NAMALWA (cell line): Measurements from ENCODE around the gene KLF6.

Experiments
- DNase-seq: peaks from one replicate; pipeline ENCODE4 v3.0.0-alpha.2; 2015; ENCODE audit warnings: low spot score

The KLF6 gene

GRCh38 chr10:3811291-3811870 is 26.4 kb upstream of the KLF6 start:
- DNase-seq = peak; percentile 70

- DNase-seq = no peak
These were observed 23.7 kb upstream of the KLF6 start for GRCh38 chr10:3808689-3809199.

GRCh38 chr10:3807928-3808496 is 23.0 kb upstream of the KLF6 start:
- DNase-seq = no peak

DNA sequence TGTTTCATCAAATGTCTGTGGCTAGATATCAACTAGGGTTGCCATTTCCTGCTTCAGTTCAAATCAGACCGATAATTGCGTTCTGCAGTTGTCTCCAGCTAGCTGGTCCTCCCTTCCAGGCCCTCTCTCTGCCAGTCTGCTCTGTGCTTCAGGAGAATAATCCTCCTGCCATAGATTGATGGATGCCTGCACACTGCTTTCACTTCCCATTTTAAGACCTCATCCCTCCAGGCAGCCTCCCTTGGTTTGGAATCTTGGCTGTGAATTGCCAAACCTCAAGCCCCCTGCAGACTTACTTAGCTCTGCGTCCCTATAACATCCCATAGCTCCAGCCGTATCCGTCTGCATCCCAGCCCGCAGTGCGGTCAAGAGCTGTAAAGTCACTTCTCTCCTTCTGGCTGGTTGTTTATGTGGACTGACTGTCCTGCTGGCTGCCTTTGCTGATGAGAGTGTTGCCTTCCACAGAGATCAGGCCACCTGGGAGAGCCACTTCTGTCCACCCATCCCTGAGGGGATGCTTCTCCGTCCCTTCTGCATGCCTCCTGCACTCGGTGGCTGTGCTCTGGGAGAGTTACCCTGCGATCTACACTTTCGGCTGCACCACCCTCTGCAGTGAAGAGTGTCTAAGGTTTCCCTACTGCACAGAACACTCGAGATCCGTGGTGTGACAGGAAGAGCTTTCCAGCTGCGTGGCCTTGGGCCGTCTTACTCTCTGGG is 22.4 kb upstream of the KLF6 start:
- no peak for DNase-seq

GRCh38 chr10:3806603-3807002 is 21.6 kb upstream of the KLF6 start:
- no peak for DNase-seq

- peak; percentile 75 for DNase-seq
These were observed 20.9 kb upstream of the KLF6 start for GRCh38 chr10:3805791-3806461.

- DNase-seq = peak; percentile 76
These were observed 20.3 kb upstream of the KLF6 start for GRCh38 chr10:3805201-3805790.

GRCh38 chr10:3803927-3804741 is 19.1 kb upstream of the KLF6 start:
- peak; percentile 26 for DNase-seq

DNA sequence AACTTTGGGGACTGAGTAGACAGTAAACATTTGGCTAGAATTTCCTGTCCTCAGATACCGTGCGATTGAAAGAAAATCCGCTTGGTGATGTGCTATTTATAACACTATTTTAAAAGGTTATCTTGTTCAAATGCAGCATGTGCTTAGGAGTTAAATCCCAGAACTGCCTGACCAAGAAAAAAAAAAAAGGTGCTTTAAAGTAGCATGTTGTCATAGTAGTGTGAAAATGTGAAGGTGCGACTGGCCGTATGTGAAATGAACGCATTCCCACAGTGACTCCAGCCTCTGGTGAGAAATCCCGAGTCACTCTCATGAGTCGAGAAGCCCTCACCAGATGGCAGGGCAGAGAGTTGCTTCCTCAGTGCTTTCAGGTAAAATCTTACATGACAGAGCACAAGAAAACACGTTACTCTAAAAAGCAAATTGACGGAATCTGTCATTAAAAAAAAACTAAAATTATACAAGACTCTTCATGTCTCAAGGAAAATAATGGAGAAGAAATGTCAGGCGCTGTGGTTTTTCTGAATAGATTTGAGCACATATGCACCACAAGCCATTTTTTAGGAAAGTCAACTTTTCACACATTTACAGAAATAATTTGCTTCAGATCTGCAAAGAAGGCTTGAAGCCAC is 18.4 kb upstream of the KLF6 start:
- DNase-seq = no peak

- no peak for DNase-seq
These were observed 17.7 kb upstream of the KLF6 start for GRCh38 chr10:3802526-3803265.

DNA sequence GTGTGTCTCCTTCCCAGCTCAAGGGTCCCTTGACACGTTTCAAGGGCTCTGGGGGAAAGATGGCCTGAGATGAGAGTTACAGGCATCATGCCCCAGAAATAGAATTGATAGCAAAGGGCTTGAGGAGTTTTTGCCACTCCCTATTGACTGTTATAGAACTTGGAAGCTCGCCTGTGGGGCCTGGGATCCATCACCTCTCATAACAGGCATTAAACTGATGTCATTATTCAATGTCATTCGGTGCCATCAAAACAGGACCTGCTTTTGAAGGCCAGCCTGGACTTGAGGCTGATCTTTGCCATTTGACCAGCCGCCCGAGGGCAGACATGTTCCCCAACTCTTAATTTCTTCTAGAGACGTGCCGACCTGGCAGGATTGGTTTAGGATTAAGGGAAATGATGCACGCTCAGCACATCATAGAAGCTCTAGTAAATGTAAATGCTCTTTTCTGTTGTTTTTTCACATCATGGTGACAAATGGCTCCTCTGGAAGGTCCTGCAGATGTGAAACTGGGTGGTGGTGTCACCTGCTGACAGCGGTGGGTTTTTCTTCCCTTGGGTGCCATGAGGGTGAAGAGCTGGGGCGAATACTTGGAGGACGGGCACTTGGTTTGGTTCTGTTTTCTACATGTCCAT is 16.7 kb upstream of the KLF6 start:
- DNase-seq = no peak

DNA sequence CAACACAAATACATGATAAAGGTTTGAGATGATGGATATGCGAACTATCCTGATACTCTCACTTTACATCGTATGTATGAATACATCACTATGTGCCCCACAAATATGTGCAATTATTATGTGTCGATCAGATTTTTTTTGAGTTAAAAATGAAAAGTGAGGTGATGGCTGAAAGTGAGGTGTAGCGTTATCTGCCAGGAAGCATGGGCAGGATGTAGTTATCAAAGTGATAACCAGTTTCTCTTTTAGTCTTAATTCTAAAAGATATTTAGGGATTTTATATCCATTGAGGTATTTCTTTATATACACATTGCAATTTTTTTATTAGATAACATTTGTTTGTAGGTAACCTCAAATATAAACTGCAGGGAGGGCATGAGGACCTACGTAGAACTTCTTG is 15.6 kb upstream of the KLF6 start:
- no peak for DNase-seq

DNA sequence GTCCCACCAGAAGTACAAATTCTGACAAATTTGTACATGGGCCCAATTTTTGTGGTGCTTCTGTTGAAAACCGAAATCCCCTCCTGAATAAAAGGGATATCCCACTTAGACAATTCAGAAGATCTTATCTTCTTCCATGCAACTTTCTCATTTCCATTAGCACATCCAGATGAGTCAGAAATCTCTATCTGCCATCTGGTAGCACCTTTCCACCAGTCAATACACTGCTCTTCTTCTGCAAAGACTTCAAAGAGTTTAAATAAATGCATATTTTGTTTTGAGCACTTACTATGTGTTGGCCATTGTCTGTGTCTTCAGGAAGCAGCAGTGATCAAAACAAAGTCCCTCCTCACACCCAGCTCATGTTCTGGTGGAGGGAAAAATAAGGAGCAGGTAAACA is 12.7 kb upstream of the KLF6 start:
- no peak for DNase-seq

- no peak for DNase-seq
These were observed 8.5 kb upstream of the KLF6 start for GRCh38 chr10:3793553-3793952.

DNA sequence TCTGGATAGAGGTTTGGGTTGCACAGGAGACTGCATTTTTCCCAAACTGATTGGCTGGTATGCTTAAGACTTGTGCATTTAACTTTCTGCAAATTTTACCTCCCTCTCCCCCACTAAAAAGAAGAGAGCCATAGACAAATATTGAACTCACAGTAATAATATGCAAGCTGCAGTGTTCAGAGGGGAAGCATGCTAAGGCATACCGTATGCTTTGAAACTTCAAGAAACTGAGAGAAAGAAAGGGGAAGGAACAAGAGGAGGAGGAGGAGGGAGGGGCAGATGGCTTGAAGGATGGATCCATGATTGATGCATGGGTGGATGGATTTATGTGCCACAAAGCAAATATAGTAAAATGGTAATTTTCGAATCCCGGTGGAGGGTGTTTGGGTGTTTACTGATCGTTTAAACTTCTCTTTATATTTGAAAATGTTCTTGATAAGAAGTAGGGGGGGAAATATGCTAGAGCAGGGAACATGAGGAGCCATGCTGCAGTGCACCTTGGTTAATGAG is 7.8 kb upstream of the KLF6 start:
- no peak for DNase-seq

DNA sequence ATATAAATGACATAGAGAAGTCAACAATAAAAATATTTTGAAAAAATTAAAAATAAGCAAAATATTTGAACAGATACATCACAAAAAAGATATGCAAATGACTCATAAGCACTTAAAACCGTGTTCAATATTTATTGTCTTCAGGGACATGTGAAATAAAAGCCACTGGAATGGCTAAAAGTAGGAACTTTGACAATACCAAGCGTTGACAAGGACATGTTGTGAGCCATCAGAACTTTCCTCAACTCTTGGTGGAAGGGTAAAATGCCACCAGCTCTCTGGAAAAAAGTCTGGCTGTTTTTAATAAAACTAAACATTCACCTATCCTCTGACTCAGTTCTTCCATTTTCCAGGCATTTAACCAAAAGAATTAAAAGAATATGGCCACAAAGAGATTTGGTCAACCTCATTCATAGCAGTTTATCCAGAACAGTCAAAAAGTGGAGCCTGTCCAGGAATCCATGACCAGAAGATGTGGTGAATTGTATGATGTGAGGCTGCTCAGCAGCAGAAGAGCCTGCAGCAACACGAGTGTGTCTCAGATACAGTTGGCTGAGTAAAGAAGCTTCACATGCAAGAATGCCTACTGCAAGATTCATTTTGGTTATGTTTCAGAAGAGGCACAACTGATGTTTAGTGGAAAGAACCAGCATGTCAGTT is 7.1 kb upstream of the KLF6 start:
- no peak for DNase-seq

GRCh38 chr10:3790858-3791257 is 5.8 kb upstream of the KLF6 start:
- DNase-seq = no peak

GRCh38 chr10:3790272-3790671 is 5.3 kb upstream of the KLF6 start:
- DNase-seq = no peak

GRCh38 chr10:3789621-3790020 is 4.6 kb upstream of the KLF6 start:
- no peak for DNase-seq
